Measurements from ENCODE around the gene INHBE.
A peak's percentile ranks its signal among the peaks of the same experiment; 100 is the strongest.
"Not testable (repeated sequence)": the region's sequence is repeated elsewhere in the genome, so short reads cannot be mapped to it uniquely, and the experiment has no call there.

Gene INHBE

GRCh38 chr12:57476993-57477709 lies 22.0 kb downstream of the INHBE start:
- DNase-seq = peak; percentile 33

GRCh38 chr12:57477710-57478681 lies 22.9 kb downstream of the INHBE start:
- DNase-seq = peak; percentile 60

GRCh38 chr12:57479043-57479375 lies 23.9 kb downstream of the INHBE start:
- DNase-seq = no peak

DNA sequence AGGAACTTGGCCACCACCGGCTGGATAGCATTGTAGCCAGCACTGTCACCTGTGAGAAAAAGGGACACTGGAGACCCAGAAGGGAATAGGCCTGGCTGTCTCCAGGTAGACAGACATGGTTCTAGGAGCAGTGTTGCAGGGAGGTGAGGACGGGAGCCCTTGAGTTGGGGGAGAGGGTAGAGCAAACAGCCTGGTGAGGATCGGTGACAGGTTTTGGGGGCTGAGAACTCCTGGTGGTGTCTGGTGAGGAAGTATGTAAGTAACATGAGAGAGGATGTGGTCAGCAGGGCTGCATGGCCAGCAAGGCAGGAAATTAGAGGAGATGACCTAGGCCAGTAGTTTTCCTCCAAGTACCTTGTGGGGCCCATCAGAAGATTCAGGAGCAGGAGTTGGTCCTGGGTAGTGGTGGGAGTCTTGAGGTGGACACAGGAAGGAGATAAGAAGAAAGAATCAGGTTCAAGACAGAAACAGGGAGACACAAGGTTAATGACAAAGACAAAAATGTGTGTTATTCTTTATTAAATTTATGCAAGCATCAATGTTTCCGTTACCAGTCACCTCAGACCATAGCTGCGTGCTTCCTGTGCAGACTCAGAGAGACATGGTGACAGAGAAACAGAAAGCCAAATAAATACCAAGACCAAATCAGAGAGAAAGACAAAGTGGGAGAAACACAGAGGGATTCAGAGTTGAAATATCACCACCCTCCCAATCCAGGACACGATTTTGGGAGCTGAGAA lies 24.4 kb downstream of the INHBE start, which contains the start of gene ARHGAP9:
TSS of gene ARHGAP9 (minus strand) at position 491 of the 740 bp plus-strand sequence. CDS start at position 31, 460 bp downstream.
- DNase-seq = peak; percentile 85

- no peak for DNase-seq
These were observed 26.6 kb downstream of the INHBE start for GRCh38 chr12:57481671-57482070.

GRCh38 chr12:57483466-57483865 lies 28.4 kb downstream of the INHBE start:
- DNase-seq = no peak

DNA sequence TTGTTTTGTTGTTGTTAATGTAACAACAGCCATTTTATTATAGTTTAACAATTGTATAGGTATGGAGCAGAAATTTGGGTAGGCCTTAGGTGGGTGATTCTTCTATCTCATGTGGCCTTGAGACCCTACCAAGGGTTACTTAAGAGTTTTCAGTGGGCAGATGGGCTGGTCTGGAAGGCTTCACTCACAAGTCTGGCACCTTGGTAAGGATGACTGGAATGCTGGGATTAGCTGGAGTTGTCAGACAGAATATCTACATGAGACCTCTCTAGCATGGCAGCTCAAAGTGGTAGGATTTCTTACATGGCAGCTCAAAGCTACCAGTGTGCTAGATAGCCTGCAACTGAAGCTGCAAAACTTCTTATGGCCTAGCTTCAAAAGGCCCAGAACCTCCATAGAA lies 30.6 kb downstream of the INHBE start:
- DNase-seq = no peak

GRCh38 chr12:57487055-57487596 lies 32.0 kb downstream of the INHBE start:
- no peak for DNase-seq

- peak; percentile 95 for DNase-seq
These were observed 32.7 kb downstream of the INHBE start, which contains the start of gene MARS1 for GRCh38 chr12:57487597-57488401. MARS1 (plus strand) TSS chr12:57488068; CDS start chr12:57488091, 23 bp downstream.

DNA sequence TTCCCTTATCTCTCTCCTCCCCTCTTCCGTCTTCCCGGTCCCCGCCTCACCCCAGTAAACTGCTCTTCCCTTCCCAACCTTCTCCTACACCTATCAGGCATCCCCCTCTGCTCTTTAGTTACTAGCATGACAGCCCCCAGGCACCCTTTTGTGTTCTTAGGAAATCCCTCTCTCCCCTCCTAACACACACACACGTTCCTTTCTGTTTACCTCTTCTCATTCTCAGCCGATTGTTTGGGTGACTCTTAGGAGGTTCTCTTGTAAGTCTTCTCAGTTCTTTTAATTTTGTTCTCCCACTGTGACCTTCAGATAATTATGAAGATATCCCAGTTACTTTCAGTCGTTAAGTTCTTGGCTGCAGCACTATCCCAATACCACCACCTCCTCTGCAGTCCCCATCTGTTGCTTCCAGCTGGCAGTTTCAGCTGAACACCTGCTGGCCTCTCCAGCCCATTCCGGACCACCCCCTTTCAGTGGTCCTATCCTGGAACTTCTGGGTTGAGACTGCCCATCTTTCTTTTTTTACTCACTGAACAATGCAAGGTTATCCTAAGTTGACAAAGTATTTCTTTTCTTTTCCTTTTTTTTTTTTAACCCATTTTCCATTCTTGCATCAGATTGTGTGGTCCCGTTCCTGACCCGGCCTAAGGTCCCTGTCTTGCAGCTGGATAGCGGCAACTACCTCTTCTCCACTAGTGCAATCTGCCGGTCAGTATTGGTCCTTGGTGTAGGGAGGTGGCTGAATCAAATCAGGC lies 33.5 kb downstream of the INHBE start:
- DNase-seq = no peak

- DNase-seq = no peak
These were observed 34.1 kb downstream of the INHBE start for GRCh38 chr12:57489157-57489641.

DNA sequence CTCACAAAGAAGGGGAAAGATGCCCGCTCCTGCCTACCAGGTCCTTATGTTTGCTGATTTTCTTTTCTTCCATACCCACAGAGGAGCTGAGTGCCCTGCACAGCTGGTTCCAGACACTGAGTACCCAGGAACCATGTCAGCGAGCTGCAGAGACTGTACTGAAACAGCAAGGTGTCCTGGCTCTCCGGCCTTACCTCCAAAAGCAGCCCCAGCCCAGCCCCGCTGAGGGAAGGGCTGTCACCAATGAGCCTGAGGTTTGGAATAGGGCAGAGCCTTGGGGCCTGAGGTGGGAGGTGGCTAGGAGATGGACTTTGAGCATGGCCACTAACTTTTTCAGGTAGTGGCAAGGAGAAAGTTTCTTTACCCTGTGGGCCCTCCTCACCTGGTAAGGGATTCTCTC lies 35.0 kb downstream of the INHBE start:
- DNase-seq = no peak

DNA sequence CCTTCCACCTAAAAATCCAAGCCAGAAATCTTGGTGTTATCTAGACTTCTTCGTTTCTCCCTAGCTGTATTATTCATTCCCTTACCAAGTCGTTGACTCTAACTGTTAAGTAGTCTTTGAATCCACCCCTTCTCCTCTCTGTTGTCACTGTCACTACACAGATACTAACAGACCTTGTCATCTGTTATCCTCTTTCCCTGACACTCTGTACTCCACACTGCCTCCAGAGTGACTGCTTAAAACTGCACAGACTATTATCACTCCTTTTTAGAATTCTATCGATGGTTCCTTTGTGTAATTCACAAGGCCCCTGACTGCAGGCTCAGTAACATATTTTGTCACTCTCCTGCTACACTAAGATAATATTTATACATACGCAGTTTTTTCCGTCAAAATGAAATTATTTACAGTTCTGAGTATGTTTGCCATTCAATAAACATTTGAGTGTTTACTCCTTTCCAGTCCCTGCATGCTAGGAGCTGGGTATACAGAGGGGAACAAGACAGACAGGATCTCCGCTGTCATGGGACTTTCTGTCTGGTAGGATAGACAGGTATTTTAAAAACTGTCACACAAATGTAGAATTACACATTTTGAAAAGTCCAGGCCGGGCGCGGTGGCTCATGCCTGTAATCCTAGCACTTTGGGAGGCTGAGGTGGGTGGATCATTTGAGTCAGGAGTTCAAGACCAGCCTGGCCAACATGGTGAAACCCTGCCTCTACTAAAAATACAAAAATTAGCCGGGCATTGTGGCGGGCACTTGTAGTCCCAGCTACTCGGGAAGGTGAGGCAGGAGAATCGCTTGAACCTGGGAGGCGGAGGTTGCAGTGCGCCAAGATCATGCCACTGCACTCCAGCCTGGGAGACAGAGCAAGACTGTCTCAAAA lies 36.5 kb downstream of the INHBE start:
- DNase-seq = no peak

DNA sequence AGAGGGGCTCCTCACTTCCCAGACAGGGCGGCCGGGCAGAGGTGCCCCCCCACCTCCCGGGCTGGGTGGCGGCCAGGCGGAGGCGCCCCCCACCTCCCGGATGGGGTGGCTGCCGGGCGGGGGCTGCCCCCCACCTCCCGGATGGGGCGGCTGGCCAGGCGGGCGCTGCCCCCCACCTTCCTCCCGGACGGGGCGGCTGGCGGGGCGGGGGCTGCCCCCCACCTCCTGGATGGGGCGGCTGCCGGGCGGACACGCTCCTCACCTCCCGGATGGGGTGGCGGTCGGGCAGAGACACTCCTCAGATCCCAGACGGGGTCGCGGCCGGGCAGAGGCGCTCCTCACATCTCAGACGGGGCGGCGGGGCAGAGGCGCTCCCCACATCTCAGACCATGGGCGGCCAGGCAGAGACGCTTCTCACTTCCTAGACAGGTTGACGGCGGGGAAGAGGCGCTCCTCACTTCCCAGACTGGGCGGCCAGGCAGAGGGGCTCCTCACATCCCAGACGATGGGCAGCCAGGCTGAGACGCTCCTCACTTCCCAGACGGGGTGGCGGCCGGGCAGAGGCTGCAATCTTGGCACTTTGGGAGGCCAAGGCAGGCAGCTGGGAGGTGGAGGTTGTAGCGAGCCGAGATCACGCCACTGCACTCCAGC lies 40.1 kb downstream of the INHBE start:
- not testable (repeated sequence) for DNase-seq

DNA sequence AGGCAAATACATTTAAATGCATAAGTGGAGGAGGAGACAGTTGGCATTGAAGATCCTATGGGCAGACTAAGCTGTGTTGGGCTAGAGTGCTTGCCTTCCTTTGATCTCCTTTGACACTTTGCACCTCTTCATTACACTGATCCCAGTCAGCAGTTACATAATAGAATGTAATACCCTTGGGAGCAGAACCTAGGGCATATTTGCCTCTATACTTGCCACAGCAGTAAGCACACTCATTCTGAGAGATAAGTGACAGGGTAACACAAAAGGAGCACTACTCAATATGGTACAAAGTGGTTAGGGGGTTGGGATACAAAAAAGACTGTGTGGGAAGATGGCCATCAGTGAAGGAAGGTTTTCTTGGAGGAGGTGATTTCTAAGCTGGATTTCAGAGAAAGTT lies 41.7 kb downstream of the INHBE start:
- DNase-seq = no peak

DNA sequence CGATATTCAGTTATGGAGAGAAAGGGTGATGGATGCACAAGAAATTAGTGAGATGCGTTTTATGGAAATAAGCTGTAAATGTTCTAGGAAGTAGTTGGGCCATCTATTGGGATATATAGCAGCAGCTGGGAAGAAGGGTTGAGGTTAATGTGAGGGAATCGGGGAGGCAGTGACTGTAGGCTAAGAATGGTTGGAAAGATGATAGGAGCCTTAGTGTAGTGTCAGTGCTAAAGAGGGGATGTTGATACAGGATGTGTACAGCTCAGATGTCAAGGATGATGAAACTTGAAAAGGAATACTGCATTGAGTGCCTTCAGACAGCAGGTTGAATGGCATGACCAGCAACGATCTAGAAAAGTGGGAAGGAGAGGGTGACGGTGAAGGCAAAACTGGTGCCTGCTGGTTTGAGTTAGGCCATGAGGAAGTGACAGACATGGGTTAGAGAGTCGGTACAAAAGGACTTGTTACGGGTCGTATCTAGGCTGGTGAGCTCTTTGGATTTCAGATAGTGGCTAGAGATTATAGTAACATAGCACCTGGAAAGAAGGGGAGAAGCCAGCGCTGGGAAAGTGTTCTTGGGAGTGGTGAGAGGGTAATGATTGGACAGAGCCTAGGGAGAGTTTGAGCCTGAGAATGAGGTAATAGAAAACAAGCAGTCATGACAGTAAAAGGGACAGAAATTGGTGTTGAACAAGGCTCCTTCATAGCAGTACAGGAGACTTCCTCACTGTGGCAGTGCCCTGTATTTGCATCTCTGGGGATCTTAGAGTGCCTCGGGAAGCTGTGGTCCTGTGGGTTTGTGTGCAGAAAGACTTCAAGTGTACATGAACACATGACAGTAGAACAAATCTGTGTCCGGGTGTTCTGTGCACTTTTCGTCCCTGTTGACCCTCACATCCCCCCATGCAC lies 42.4 kb downstream of the INHBE start:
- no peak for DNase-seq

GRCh38 chr12:57498132-57498502 lies 43.0 kb downstream of the INHBE start:
- no peak for DNase-seq

DNA sequence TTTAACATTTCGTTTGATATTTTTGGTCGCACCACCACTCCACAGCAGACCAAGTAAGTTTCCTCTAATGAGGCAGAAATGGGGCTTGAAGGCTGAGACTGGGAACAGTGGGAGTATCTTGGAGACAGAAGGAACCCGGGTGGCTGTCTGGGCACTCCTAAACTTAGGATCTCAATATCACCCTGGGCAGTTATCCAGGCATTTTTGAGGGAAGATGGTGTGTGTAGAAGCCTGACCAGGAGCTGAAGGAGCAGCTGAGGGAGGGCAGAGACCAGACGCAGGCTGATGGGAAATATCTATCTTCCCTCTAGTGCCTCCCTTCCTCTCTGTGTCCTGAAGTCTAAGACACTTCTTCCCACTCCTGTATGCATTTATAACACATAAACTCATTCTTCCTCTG lies 43.5 kb downstream of the INHBE start:
- DNase-seq = no peak

Measured in central memory CD4-positive, alpha-beta T cell (primary cell).